CD4-positive, alpha-beta T cell (primary cell): Measurements from ENCODE around the gene POLE. TPM values are rescaled to one million over a fixed set of nuclear protein-coding genes. Genes with fewer than 3 reads are reported as not detected.

Experiments
- ATAC-seq: fragments of 200-7000 bp; cut with Tn5 transposase; one replicate; pipeline ENCODE4 v1.10.0; 2022; ENCODE audit warnings: mild to moderate bottlenecking; ENCODE audit not compliant: poor library complexity
- CTCF ChIA-PET: fragments of 350-600 bp; sonication (Branson Sonifier 250); formaldehyde crosslinking; loops from one replicate; lab custom pipeline; 2021; ENCODE audit warnings: antibody characterized with exemption, inconsistent platforms; lab: Charles Lee
- POLR2A ChIA-PET: fragments of 350-600 bp; sonication (Branson Sonifier 250); formaldehyde crosslinking; loops from one replicate; lab custom pipeline; 2021; ENCODE audit warnings: antibody characterized with exemption, inconsistent platforms; lab: Charles Lee
- DNase-seq, 14 experiments: peaks; one replicate each; pipeline ENCODE4 v3.0.0-alpha.2; 2013 to 2020; ENCODE audit warnings: mixed read lengths in 2 of 14
- H3K27ac ChIP-seq, 2 donors: one replicate each; pipeline versions ENCODE4 v1.5.1 to v1.7.0; 2013; ENCODE audit warnings: low read length in 2 of 2, low read depth in 1 of 2, mild to moderate bottlenecking in 1 of 2
- H3K27me3 ChIP-seq, 2 experiments: 1 replicate in 1 of 2; 2 replicates in 1 of 2; pipeline versions ENCODE4 v1.6.1 to v1.7.0; 2013; ENCODE audit warnings: low read length in 2 of 2, control low read depth in 1 of 2, mild to moderate bottlenecking in 1 of 2, moderate library complexity in 1 of 2; ENCODE audit not compliant: insufficient read depth in 2 of 2, control insufficient read depth in 1 of 2
- H3K36me3 ChIP-seq: one replicate; pipeline ENCODE4 v1.6.1; 2013; ENCODE audit warnings: low read length, control low read depth; ENCODE audit not compliant: insufficient read depth
- H3K4me1 ChIP-seq: one replicate; pipeline ENCODE4 v1.6.1; 2013; ENCODE audit warnings: low read length, control low read depth; ENCODE audit not compliant: insufficient read depth
- H3K4me3 ChIP-seq: one replicate; pipeline ENCODE4 v1.5.1; 2013; ENCODE audit warnings: mild to moderate bottlenecking, low read length, moderate library complexity
- H3K9me3 ChIP-seq, 2 experiments: 1 replicate in 1 of 2; 2 replicates in 1 of 2; pipeline versions ENCODE4 v1.6.1 to v1.7.0; 2013; ENCODE audit warnings: low read length in 2 of 2, mild to moderate bottlenecking in 2 of 2, control low read depth in 1 of 2, moderate library complexity in 1 of 2; ENCODE audit not compliant: control insufficient read depth in 1 of 2, insufficient read depth in 1 of 2
- H3K27ac Mint-ChIP-seq: one replicate; pipeline ENCODE4 v1.8.0; 2020; ENCODE audit warnings: mixed read lengths
- H3K27me3 Mint-ChIP-seq: one replicate; pipeline ENCODE4 v1.8.0; 2021; ENCODE audit warnings: mixed read lengths
- H3K36me3 Mint-ChIP-seq: one replicate; pipeline ENCODE4 v1.8.0; 2021; ENCODE audit warnings: low read depth, mixed read lengths
- H3K4me1 Mint-ChIP-seq: one replicate; pipeline ENCODE4 v1.8.0; 2021; ENCODE audit warnings: low read depth, mixed read lengths
- H3K4me3 Mint-ChIP-seq: one replicate; pipeline ENCODE4 v1.8.0; 2020; ENCODE audit warnings: mild to moderate bottlenecking, mixed read lengths
- H3K9me3 Mint-ChIP-seq: one replicate; pipeline ENCODE4 v1.8.0; 2020; ENCODE audit warnings: mixed read lengths
- intact Hi-C, 2 experiments: fragments of 100-400 bp; cut with DNase I in 1 of 2; cut with micrococcal nuclease in 1 of 2; formaldehyde crosslinking; loops; one replicate each; pipeline versions ENCODE4 v1.15.1 to v1.9.0; 2023 to 2025; cut with DNase I, micrococcal nuclease
- total RNA-seq, 174 experiments: library from RNA in 2 of 174; stranded (reverse) in 2 of 174; gene quantifications; one replicate each; pipeline ENCODE4 v1.2.3 and lab custom pipeline; 2021 to 2026
- TF ChIP-seq, protein P1 (sequence below): fragments of 200-600 bp; IDR thresholded peaks from one replicate; pipeline ENCODE4 v1.8.0; 2022; ENCODE audit warnings: antibody characterized with exemption, mild to moderate bottlenecking

Gene POLE
- total RNA-seq, 2 experiments from 2014 or later, result 41.8 to 46.1 TPM

DNA sequence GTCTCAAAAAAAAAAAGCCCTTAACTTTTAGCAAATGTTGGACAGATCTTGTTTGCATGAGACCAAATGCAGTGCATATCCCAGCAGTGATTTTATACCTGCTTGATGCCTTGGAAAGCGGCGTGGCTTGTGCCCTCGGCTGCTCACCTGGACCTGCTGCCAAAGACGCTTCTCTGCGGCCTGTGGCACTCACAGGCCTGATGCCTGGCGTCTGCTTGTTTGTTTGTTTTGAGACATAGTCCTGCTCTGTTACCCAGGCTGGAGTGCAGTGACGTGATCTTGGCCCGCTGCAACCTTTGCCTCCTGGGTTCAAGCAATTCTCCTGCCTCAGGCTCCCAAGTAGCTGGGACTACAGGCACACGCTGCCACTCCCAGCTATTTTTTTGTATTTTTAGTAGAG, 28.7 kb upstream of the POLE start:
- POLR2A ChIA-PET, result no interaction called here
- no peaks in the 10 kb centered on the region for H3K9me3 ChIP-seq
- H3K27me3 ChIP-seq, result no peaks in the 10 kb centered on the region
- Mint-ChIP-seq H3K36me3 (peaks cover 47% of the 10 kb centered on the region), H3K27me3 (no peaks in the 10 kb centered on the region), H3K4me1 (peaks cover 11% of the 10 kb centered on the region), H3K27ac (no peak overlapping the region), H3K4me3 (no peak overlapping the region), H3K9me3 (no peaks in the 10 kb centered on the region)
- intact Hi-C loops, result loop anchor here in 1 of 2 experiments (10.0 kb wide), 1 partner anchor 319 kb away; the partner anchor contains the start of gene ZNF84
- peaks cover 24% of the 10 kb centered on the region for H3K4me1 ChIP-seq
- H3K36me3 ChIP-seq, result peaks cover 58% of the 10 kb centered on the region
- TF ChIP-seq, protein P1, sequence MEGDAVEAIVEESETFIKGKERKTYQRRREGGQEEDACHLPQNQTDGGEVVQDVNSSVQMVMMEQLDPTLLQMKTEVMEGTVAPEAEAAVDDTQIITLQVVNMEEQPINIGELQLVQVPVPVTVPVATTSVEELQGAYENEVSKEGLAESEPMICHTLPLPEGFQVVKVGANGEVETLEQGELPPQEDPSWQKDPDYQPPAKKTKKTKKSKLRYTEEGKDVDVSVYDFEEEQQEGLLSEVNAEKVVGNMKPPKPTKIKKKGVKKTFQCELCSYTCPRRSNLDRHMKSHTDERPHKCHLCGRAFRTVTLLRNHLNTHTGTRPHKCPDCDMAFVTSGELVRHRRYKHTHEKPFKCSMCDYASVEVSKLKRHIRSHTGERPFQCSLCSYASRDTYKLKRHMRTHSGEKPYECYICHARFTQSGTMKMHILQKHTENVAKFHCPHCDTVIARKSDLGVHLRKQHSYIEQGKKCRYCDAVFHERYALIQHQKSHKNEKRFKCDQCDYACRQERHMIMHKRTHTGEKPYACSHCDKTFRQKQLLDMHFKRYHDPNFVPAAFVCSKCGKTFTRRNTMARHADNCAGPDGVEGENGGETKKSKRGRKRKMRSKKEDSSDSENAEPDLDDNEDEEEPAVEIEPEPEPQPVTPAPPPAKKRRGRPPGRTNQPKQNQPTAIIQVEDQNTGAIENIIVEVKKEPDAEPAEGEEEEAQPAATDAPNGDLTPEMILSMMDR, result no peak
- no peak for ATAC-seq
- CTCF ChIA-PET, result no interaction called here
- DNase-seq, result peak in 1 of 14 experiments; percentile 8
- H3K4me3 ChIP-seq, result no peak overlapping the region
- no peak overlapping the region for H3K27ac ChIP-seq

DNA sequence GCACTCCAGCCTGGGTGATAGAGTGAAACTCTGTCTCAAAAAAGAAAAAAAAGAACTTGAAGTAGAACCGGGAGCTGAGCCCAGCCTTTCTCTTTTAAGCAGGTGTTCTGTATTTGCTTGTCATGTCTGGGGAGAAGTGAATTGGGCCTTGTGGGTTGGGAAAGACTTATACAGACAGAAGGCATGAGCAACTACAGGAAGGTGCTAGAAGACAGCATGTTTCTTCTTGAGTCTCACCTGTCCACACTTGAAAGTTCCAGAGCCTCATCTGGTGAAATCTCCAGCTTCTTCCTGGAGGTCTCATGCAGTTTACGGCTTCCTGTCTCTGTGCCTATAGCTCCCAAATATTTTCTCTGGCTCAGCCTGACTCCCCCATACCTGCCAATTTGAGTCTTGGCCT, 26.0 kb upstream of the POLE start:
- POLR2A ChIA-PET, result no interaction called here
- peak overlapping the region; percentile 77 for H3K4me3 Mint-ChIP-seq
- H3K4me1 Mint-ChIP-seq, result peaks cover 16% of the 10 kb centered on the region
- intact Hi-C loops, result loop anchor here in 1 of 2 experiments (5.0 to 10.0 kb wide), 2 partner anchors 194 to 322 kb away; partner anchors contain the start of gene ZNF84
- peaks cover 34% of the 10 kb centered on the region for H3K4me1 ChIP-seq
- H3K9me3 Mint-ChIP-seq, result peaks cover under 1% of the 10 kb centered on the region
- H3K36me3 ChIP-seq, result peaks cover 37% of the 10 kb centered on the region
- H3K36me3 Mint-ChIP-seq, result peaks cover 37% of the 10 kb centered on the region
- DNase-seq (no peak), ATAC-seq (no peak)
- H3K27ac Mint-ChIP-seq, result no peak overlapping the region
- H3K27me3 ChIP-seq, result no peaks in the 10 kb centered on the region
- no peak overlapping the region for H3K4me3 ChIP-seq
- no peak overlapping the region for H3K27ac ChIP-seq
- CTCF ChIA-PET, result no interaction called here
- TF ChIP-seq, protein P1, result no peak
- H3K27me3 Mint-ChIP-seq, result no peaks in the 10 kb centered on the region
- peaks cover 4 to 19% of the 10 kb centered on the region in 2 experiments for H3K9me3 ChIP-seq

DNA sequence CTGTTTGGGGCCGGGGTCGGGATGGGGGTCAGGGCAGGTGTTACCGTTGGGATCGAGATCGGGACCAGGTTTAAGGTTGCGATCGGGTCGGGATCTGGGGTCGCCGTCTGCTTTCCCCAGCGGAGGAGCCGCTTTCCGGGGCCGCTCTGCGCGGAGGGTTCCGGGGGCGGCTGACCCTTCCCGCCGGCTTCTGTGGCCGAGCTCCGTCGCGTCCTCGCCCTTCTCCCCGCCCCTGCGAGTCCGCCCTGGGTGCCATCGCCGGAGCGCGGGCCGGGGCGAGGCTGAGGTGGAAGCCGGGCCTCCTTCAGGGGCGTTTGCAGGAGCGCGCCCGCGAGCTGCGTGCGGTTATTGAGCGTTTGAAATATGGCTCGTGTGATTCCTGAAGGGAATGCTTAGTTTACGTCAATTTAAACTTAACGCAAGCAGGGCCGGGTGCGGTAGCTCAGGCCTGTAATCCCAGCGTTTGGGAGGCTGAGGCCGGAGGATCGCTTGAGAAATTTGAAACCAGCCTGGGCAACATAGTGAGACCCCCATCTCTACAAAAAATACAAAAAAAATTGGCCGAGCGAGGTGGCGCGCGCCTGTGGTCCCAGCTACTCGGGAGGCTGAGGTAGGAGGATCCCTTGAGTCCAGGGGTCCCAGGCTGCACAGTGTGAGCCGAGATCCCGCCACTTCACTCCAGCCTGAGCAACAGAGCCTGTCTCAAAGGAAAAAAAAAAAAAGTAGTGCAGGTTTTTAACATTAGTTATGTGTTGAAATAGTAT, 24.1 kb upstream of the POLE start:
- Histone ChIP-seq H3K4me3 (peak overlapping the region; percentile 65), H3K4me1 (peaks cover 34% of the 10 kb centered on the region), H3K27ac (no peak overlapping the region), H3K9me3 (peaks cover 13 to 37% of the 10 kb centered on the region in 2 experiments), H3K36me3 (peaks cover 19% of the 10 kb centered on the region), H3K27me3 (no peaks in the 10 kb centered on the region)
- Mint-ChIP-seq H3K4me3 (peak overlapping the region; percentile 83), H3K36me3 (peaks cover 38% of the 10 kb centered on the region), H3K27ac (peak overlapping the region; percentile 69), H3K27me3 (no peaks in the 10 kb centered on the region), H3K4me1 (peaks cover 16% of the 10 kb centered on the region), H3K9me3 (peaks cover 3% of the 10 kb centered on the region)
- ATAC-seq (no peak), DNase-seq (peak in 9 of 14 experiments; percentile 5 to 50 (median 16))
- intact Hi-C loops, result loop anchor here in 1 of 2 experiments (1.0 to 10.0 kb wide), 4 partner anchors 49 to 324 kb away; partner anchors contain the start of genes GOLGA3 and ZNF84
- ChIA-PET CTCF (no interaction called here), POLR2A (interaction anchor here (1.0 to 1.9 kb wide), 8 partner anchors 10 to 223 kb away, joined by 3 to 9 read pairs (median 4); partner anchors contain the start of genes ANKLE2, CHFR and POLE)
- TF ChIP-seq, protein P1, result no peak
